HL-60 (cell line): ENCODE measurements around the gene FAM53C.

ENCODE experiments used
- DNase-seq, 2 experiments: peaks; one replicate each; pipeline ENCODE4 v3.0.0-alpha.2; 2010 to 2020; ENCODE audit warnings: low read depth in 1 of 2, low spot score in 1 of 2
- H3K27ac ChIP-seq: fragments of 250-450 bp; sonication (Bioruptor Pico); replicated peaks from 2 replicates; pipeline ENCODE4 v1.5.1; 2020; ENCODE audit warnings: mild to moderate bottlenecking, moderate library complexity
- H3K27me3 ChIP-seq: fragments of 250-450 bp; sonication (Bioruptor Pico); 2 replicates; pipeline ENCODE4 v1.5.1; 2021; ENCODE audit warnings: mild to moderate bottlenecking, moderate library complexity; ENCODE audit not compliant: insufficient read depth, poor library complexity, severe bottlenecking
- H3K4me3 ChIP-seq: replicated peaks from 2 replicates; pipeline ENCODE4 v1.5.1; 2011; ENCODE audit warnings: mild to moderate bottlenecking, control low read depth, low read length; ENCODE audit not compliant: insufficient read depth
- GABPA ChIP-seq: IDR thresholded peaks from 2 replicates; pipeline ENCODE4 v1.6.1; 2012; ENCODE audit warnings: low read depth
- POLR2AphosphoS5 ChIP-seq: IDR thresholded peaks from 2 replicates; pipeline ENCODE4 v1.6.1; 2012; ENCODE audit warnings: low read depth
- SPI1 ChIP-seq: IDR thresholded peaks from 2 replicates; pipeline ENCODE4 v1.6.1; 2012; ENCODE audit warnings: low read depth, mild to moderate bottlenecking, borderline replicate concordance
- TF ChIP-seq, protein P1 (sequence below): IDR thresholded peaks from 2 replicates; pipeline ENCODE4 v1.6.1; 2012; ENCODE audit warnings: low read depth; ENCODE audit not compliant: insufficient replicate concordance
- TF ChIP-seq, protein P2 (sequence below): IDR thresholded peaks from one replicate; pipeline ENCODE4 v1.5.1; 2011; ENCODE audit warnings: low read length, control low read depth, inconsistent platforms; ENCODE audit not compliant: insufficient read depth

Gene FAM53C

DNA sequence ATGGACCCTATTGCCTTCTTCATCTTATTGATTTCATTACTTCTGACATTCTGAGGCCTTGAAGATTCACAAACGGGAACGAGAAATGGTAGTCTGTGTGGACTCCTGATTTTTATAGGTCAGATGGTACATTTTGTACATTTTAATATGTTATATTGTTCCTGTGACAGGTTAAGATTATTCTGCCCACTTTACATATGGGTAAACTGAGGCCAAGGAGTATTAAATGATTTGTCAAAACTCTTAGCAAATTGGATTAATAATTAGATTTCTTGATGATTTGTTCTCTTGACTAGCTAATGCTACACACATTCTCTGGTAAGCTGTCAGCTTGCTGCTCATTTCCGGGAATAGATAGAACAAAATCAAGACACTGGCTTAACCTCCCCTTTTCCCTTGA is 1.9 kb downstream of the FAM53C start:
- TF ChIP-seq, protein P1, sequence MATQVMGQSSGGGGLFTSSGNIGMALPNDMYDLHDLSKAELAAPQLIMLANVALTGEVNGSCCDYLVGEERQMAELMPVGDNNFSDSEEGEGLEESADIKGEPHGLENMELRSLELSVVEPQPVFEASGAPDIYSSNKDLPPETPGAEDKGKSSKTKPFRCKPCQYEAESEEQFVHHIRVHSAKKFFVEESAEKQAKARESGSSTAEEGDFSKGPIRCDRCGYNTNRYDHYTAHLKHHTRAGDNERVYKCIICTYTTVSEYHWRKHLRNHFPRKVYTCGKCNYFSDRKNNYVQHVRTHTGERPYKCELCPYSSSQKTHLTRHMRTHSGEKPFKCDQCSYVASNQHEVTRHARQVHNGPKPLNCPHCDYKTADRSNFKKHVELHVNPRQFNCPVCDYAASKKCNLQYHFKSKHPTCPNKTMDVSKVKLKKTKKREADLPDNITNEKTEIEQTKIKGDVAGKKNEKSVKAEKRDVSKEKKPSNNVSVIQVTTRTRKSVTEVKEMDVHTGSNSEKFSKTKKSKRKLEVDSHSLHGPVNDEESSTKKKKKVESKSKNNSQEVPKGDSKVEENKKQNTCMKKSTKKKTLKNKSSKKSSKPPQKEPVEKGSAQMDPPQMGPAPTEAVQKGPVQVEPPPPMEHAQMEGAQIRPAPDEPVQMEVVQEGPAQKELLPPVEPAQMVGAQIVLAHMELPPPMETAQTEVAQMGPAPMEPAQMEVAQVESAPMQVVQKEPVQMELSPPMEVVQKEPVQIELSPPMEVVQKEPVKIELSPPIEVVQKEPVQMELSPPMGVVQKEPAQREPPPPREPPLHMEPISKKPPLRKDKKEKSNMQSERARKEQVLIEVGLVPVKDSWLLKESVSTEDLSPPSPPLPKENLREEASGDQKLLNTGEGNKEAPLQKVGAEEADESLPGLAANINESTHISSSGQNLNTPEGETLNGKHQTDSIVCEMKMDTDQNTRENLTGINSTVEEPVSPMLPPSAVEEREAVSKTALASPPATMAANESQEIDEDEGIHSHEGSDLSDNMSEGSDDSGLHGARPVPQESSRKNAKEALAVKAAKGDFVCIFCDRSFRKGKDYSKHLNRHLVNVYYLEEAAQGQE: no peak
- TF ChIP-seq POLR2AphosphoS5 (no peak), GABPA (no peak), SPI1 (no peak)
- TF ChIP-seq, protein P2, sequence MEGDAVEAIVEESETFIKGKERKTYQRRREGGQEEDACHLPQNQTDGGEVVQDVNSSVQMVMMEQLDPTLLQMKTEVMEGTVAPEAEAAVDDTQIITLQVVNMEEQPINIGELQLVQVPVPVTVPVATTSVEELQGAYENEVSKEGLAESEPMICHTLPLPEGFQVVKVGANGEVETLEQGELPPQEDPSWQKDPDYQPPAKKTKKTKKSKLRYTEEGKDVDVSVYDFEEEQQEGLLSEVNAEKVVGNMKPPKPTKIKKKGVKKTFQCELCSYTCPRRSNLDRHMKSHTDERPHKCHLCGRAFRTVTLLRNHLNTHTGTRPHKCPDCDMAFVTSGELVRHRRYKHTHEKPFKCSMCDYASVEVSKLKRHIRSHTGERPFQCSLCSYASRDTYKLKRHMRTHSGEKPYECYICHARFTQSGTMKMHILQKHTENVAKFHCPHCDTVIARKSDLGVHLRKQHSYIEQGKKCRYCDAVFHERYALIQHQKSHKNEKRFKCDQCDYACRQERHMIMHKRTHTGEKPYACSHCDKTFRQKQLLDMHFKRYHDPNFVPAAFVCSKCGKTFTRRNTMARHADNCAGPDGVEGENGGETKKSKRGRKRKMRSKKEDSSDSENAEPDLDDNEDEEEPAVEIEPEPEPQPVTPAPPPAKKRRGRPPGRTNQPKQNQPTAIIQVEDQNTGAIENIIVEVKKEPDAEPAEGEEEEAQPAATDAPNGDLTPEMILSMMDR: no peak
- no peak overlapping the region; the same call in 1 of the 2 replicates for H3K4me3 ChIP-seq
- no peak for DNase-seq
- peak overlapping the region; percentile 100; the same call in 1 of the 2 replicates for H3K27ac ChIP-seq
- no peaks in the 10 kb centered on the region for H3K27me3 ChIP-seq

DNA sequence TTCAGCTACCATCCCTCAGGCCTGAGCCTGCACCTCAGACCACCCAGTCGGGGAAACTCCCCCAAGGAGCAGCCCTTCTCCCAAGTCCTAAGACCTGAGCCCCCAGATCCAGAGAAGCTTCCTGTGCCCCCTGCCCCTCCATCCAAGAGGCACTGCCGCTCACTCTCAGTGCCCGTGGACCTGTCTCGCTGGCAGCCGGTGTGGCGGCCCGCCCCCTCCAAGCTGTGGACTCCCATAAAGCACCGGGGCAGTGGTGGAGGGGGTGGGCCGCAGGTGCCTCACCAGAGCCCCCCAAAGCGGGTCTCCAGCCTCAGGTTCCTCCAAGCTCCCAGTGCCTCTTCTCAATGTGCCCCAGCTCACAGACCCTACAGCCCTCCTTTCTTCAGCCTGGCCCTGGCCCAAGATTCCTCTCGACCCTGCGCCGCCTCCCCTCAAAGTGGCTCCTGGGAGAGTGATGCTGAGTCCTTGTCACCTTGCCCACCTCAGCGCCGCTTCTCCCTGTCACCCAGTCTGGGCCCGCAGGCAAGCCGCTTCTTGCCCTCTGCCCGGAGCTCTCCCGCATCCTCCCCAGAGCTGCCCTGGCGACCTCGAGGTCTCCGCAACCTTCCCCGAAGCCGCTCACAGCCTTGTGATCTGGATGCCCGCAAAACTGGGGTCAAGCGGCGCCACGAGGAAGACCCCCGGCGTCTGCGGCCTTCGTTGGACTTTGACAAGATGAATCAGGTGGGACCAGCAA is 7.0 kb downstream of the FAM53C start:
- TF ChIP-seq, protein P1: no peak
- TF ChIP-seq POLR2AphosphoS5: no peak
- no peak for TF ChIP-seq SPI1
- TF ChIP-seq, protein P2: no peak
- no peak for TF ChIP-seq GABPA
- no peaks in the 10 kb centered on the region for H3K27me3 ChIP-seq
- no peak overlapping the region for H3K27ac ChIP-seq
- H3K4me3 ChIP-seq: no peak overlapping the region
- no peak for DNase-seq

DNA sequence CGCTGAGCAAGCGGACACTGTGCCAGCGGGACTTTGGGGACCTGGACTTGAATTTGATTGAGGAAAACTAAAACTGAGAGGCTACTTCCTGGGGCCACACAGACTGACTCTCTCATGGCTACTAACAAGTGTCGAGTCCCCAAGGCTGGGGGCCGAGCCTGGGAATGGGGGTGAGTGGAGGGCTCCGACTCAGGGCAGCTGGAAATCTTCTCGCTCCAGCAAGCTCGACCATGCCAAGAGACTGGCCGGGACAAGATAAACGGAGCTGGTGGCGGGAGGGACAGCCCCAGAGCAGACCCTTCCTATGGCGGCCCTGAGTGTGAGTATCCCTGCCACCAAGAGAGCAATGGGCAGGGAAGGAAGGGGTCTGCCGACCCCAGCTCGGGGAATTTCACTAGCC is 8.8 kb downstream of the FAM53C start:
- H3K27me3 ChIP-seq: no peaks in the 10 kb centered on the region
- no peak overlapping the region for H3K27ac ChIP-seq
- no peak for DNase-seq
- TF ChIP-seq, protein P1: no peak
- TF ChIP-seq SPI1 (no peak), POLR2AphosphoS5 (no peak), GABPA (no peak)
- TF ChIP-seq, protein P2: no peak
- H3K4me3 ChIP-seq: no peak overlapping the region
